Hepatocyte (in vitro differentiated cells): ENCODE measurements around the gene FLOT2. TPM values are rescaled to one million over a fixed set of nuclear protein-coding genes. Genes with fewer than 3 reads are reported as not detected.

Experiments
- DNase-seq: peaks from one replicate; pipeline ENCODE4 v3.0.0-alpha.2; 2016; ENCODE audit warnings: low spot score
- H2AFZ ChIP-seq: fragments of 200-600 bp; sonication (generic); 2 replicates; pipeline ENCODE4 v1.6.0; 2016; ENCODE audit warnings: antibody characterized with exemption, mild to moderate bottlenecking
- H3K27ac ChIP-seq: fragments of 200-600 bp; sonication (generic); 2 replicates; pipeline ENCODE4 v1.5.1; 2016; ENCODE audit warnings: mild to moderate bottlenecking
- H3K27me3 ChIP-seq: fragments of 200-600 bp; sonication (generic); 2 replicates; pipeline ENCODE4 v1.6.1; 2016
- H3K36me3 ChIP-seq: fragments of 200-600 bp; sonication (generic); replicated peaks from 2 replicates; pipeline ENCODE4 v1.5.1; 2016; ENCODE audit warnings: low read depth; ENCODE audit not compliant: insufficient read depth
- H3K4me1 ChIP-seq: fragments of 200-600 bp; sonication (generic); 2 replicates; pipeline ENCODE4 v1.5.1; 2016; ENCODE audit warnings: mild to moderate bottlenecking, moderate library complexity; ENCODE audit not compliant: insufficient read depth
- H3K4me2 ChIP-seq: fragments of 200-600 bp; sonication (generic); 2 replicates; pipeline ENCODE4 v1.6.0; 2016
- H3K4me3 ChIP-seq: fragments of 200-600 bp; sonication (generic); 2 replicates; pipeline ENCODE4 v1.5.1; 2016; ENCODE audit warnings: mild to moderate bottlenecking
- H3K79me2 ChIP-seq: fragments of 200-600 bp; sonication (generic); 2 replicates; pipeline ENCODE4 v1.6.0; 2017; ENCODE audit warnings: mild to moderate bottlenecking
- H3K9me2 ChIP-seq: fragments of 200-600 bp; sonication (generic); replicated peaks from 2 replicates; pipeline ENCODE4 v1.6.0; 2017; ENCODE audit warnings: mild to moderate bottlenecking; ENCODE audit not compliant: insufficient read depth
- H3K9me3 ChIP-seq: fragments of 200-600 bp; sonication (generic); 2 replicates; pipeline ENCODE4 v1.5.1; 2016; ENCODE audit warnings: low read depth, mild to moderate bottlenecking
- H4K20me1 ChIP-seq: fragments of 200-600 bp; sonication (generic); 2 replicates; pipeline ENCODE4 v1.6.0; 2016; ENCODE audit warnings: mild to moderate bottlenecking; ENCODE audit not compliant: insufficient read depth, poor library complexity, severe bottlenecking
- CTCF ChIP-seq: fragments of 200-600 bp; sonication (generic); IDR thresholded peaks from 2 replicates; pipeline ENCODE4 v1.5.1; 2016; ENCODE audit warnings: antibody characterized with exemption, mild to moderate bottlenecking; ENCODE audit not compliant: poor library complexity
- EZH2 ChIP-seq: fragments of 200-600 bp; sonication (generic); IDR thresholded peaks from 2 replicates; pipeline ENCODE4 v1.6.1; 2016; ENCODE audit warnings: antibody characterized with exemption, mild to moderate bottlenecking, borderline replicate concordance
- EZH2phosphoT487 ChIP-seq: fragments of 200-600 bp; sonication (generic); IDR thresholded peaks from one replicate; pipeline ENCODE4 v1.6.1; 2018; ENCODE audit warnings: antibody characterized with exemption, mild to moderate bottlenecking, low read depth, moderate library complexity; ENCODE audit not compliant: unreplicated experiment, severe bottlenecking
- WGBS: methylation state at CpG from one replicate; pipeline ENCODE4 v1.1.6; 2016; ENCODE audit warnings: low lambda C conversion rate; ENCODE audit errors: missing lambda C conversion rate; 5-methylcytosine and 5-hydroxymethylcytosine counted together
- polyA plus RNA-seq: library from polyadenylated mRNA; unstranded; fragments of >200 nt; fragmentation: Nextera tagmentation; extraction: Ambion mirVana; gene quantifications from 2 replicates; pipeline ENCODE4 v1.2.1, GENCODE V29; 2016
- total RNA-seq: library from RNA; depleted of rRNA; stranded (reverse); fragments of >200 nt; gene quantifications from 2 replicates; pipeline ENCODE4 v1.2.3, GENCODE V29; 2014

FLOT2 gene
- total and polyA plus RNA-seq, 2 experiments from 2014 or later: 42.0 to 64.0 TPM

GRCh38 chr17:28926786-28927185, 29.3 kb upstream of the FLOT2 start:
- H3K4me3 ChIP-seq: no peak overlapping the region
- no peak overlapping the region for H2AFZ ChIP-seq
- H3K9me3 ChIP-seq: no peaks in the 10 kb centered on the region
- H4K20me1 ChIP-seq: peaks cover 53% of the 10 kb centered on the region
- no peaks in the 10 kb centered on the region for H3K4me1 ChIP-seq
- DNase-seq: no peak
- TF ChIP-seq CTCF (no peak), EZH2 (no peak), EZH2phosphoT487 (no peak)
- H3K27ac ChIP-seq: no peak overlapping the region
- no peaks in the 10 kb centered on the region for H3K36me3 ChIP-seq
- no peak overlapping the region for H3K4me2 ChIP-seq
- H3K79me2 ChIP-seq: peaks cover 86% of the 10 kb centered on the region
- no peaks in the 10 kb centered on the region for H3K9me2 ChIP-seq
- no peaks in the 10 kb centered on the region for H3K27me3 ChIP-seq
- 74% methylated on average over 4 of the region's 4 CpGs for WGBS

GRCh38 chr17:28926366-28926765, 28.8 kb upstream of the FLOT2 start:
- peaks cover 51% of the 10 kb centered on the region for H4K20me1 ChIP-seq
- no peaks in the 10 kb centered on the region for H3K27me3 ChIP-seq
- H2AFZ ChIP-seq: no peak overlapping the region
- no peak for DNase-seq
- H3K27ac ChIP-seq: no peak overlapping the region
- no peaks in the 10 kb centered on the region for H3K4me1 ChIP-seq
- no peaks in the 10 kb centered on the region for H3K9me2 ChIP-seq
- no peak overlapping the region for H3K4me3 ChIP-seq
- 93% methylated on average over 2 of the region's 2 CpGs for WGBS
- H3K9me3 ChIP-seq: no peaks in the 10 kb centered on the region
- peaks cover 84% of the 10 kb centered on the region for H3K79me2 ChIP-seq
- TF ChIP-seq CTCF: no peak
- TF ChIP-seq EZH2phosphoT487: no peak
- H3K36me3 ChIP-seq: no peaks in the 10 kb centered on the region
- H3K4me2 ChIP-seq: no peak overlapping the region

- peaks cover 47% of the 10 kb centered on the region for H4K20me1 ChIP-seq
These were observed 28.4 kb upstream of the FLOT2 start for GRCh38 chr17:28925912-28926365.

More at GRCh38 chr17:28925912-28926365, 28.4 kb upstream of the FLOT2 start:
- Histone ChIP-seq H3K27me3 (no peaks in the 10 kb centered on the region), H3K36me3 (no peaks in the 10 kb centered on the region), H2AFZ (no peak overlapping the region), H3K4me2 (no peak overlapping the region), H3K27ac (no peak overlapping the region), H3K9me2 (no peaks in the 10 kb centered on the region), H3K79me2 (peaks cover 80% of the 10 kb centered on the region), H3K9me3 (no peaks in the 10 kb centered on the region), H3K4me1 (no peaks in the 10 kb centered on the region), H3K4me3 (no peak overlapping the region)
- no peak for DNase-seq
- TF ChIP-seq EZH2: no peak
- no peak for TF ChIP-seq CTCF
- no peak for TF ChIP-seq EZH2phosphoT487
- WGBS: 63% methylated on average over 2 of the region's 2 CpGs
